Measurements from ENCODE around the gene POLL. TPM values are rescaled to one million over a fixed set of nuclear protein-coding genes. Genes with fewer than 3 reads are reported as not detected.

Gene POLL
- total RNA-seq, 1 donor from 2014 or later, result 36.9 TPM

- no peak for TF ChIP-seq CTCF (IDR thresholded peaks at IDR 0.05)
- Histone ChIP-seq H3K36me3 (peaks cover 39% of the 10 kb centered on the region), H3K27me3 (ENCODE audit: low read depth) (no peaks in the 10 kb centered on the region), H3K4me3 (no peak overlapping the region), H3K27ac (no peak overlapping the region), H3K9me3 (no peaks in the 10 kb centered on the region), H3K4me1 (no peaks in the 10 kb centered on the region)
- DNase-seq, result no peak
- intact Hi-C loops (cut with DNase I), result no loop called here
- ATAC-seq, result no peak
Measured at GRCh38 chr10:101550965-101551364, 37.1 kb downstream of the POLL start.

- Histone ChIP-seq H3K36me3 (peaks cover 7% of the 10 kb centered on the region), H3K27me3 (ENCODE audit: low read depth) (no peaks in the 10 kb centered on the region), H3K9me3 (no peaks in the 10 kb centered on the region), H3K27ac (no peak overlapping the region), H3K4me1 (no peaks in the 10 kb centered on the region), H3K4me3 (no peak overlapping the region)
- intact Hi-C loops (cut with DNase I), result no loop called here
- DNase-seq, result no peak
- TF ChIP-seq CTCF (IDR thresholded peaks at IDR 0.05), result no peak
- ATAC-seq, result no peak
Measured at GRCh38 chr10:101545898-101546297, 42.2 kb downstream of the POLL start.

- Histone ChIP-seq H3K4me3 (no peak overlapping the region), H3K9me3 (no peaks in the 10 kb centered on the region), H3K27me3 (ENCODE audit: low read depth) (no peaks in the 10 kb centered on the region), H3K36me3 (peaks cover 41% of the 10 kb centered on the region), H3K4me1 (peaks cover 4% of the 10 kb centered on the region), H3K27ac (no peak overlapping the region)
- no peak for TF ChIP-seq CTCF (IDR thresholded peaks at IDR 0.05)
- DNase-seq, result no peak
- ATAC-seq, result no peak
- intact Hi-C loops (cut with DNase I), result no loop called here
Measured at GRCh38 chr10:101538446-101538845, 49.6 kb downstream of the POLL start.

- ATAC-seq (no peak), DNase-seq (no peak)
- H3K27me3 ChIP-seq (ENCODE audit: low read depth), result no peaks in the 10 kb centered on the region
- H3K4me1 ChIP-seq, result peaks cover 4% of the 10 kb centered on the region
- no peaks in the 10 kb centered on the region for H3K9me3 ChIP-seq
- peak; percentile 37 for TF ChIP-seq CTCF (IDR thresholded peaks at IDR 0.05)
- H3K27ac ChIP-seq, result no peak overlapping the region
- H3K4me3 ChIP-seq, result no peak overlapping the region
- intact Hi-C loops (cut with DNase I), result no loop called here
- H3K36me3 ChIP-seq, result peaks cover 55% of the 10 kb centered on the region
Measured at GRCh38 chr10:101536800-101537199, 51.3 kb downstream of the POLL start.

- H3K9me3 ChIP-seq, result no peaks in the 10 kb centered on the region
- no peak for TF ChIP-seq CTCF (IDR thresholded peaks at IDR 0.05)
- DNase-seq (no peak), ATAC-seq (no peak)
- no peak overlapping the region for H3K4me3 ChIP-seq
- H3K27me3 ChIP-seq (ENCODE audit: low read depth), result no peaks in the 10 kb centered on the region
- intact Hi-C loops (cut with DNase I), result no loop called here
- peaks cover 4% of the 10 kb centered on the region for H3K4me1 ChIP-seq
- peaks cover 61% of the 10 kb centered on the region for H3K36me3 ChIP-seq
- H3K27ac ChIP-seq, result peak overlapping the region; percentile 9
Measured at GRCh38 chr10:101535949-101536348, 52.1 kb downstream of the POLL start.

Data from lower lobe of right lung (tissue), 2 donors.